HepG2 (cell line): Measurements from ENCODE around the gene ANKRD12. TPM values are rescaled to one million over a fixed set of nuclear protein-coding genes. Genes with fewer than 3 reads are reported as not detected.

Experiments
- AKAP8 ChIP-seq: sonication (generic); formaldehyde crosslinking; IDR thresholded peaks from 2 replicates; pipeline ENCODE4 v1.5.1; 2020; ENCODE audit warnings: mild to moderate bottlenecking, missing genetic modification reagents
- ETV5 ChIP-seq: IDR thresholded peaks from 2 replicates; pipeline ENCODE4 v1.6.1; 2018; ENCODE audit warnings: missing biosample characterization, missing genetic modification reagents, inconsistent platforms, borderline replicate concordance
- HOXD1 ChIP-seq: sonication (generic); formaldehyde crosslinking; IDR thresholded peaks from 2 replicates; pipeline ENCODE4 v1.5.0; 2020; ENCODE audit warnings: missing genetic modification reagents
- KMT2B ChIP-seq: IDR thresholded peaks from 2 replicates; pipeline ENCODE4 v1.6.1; 2016; ENCODE audit warnings: missing genetic modification reagents, missing compliant biosample characterization
- MAFK ChIP-seq, 2 experiments: IDR thresholded peaks in 1 of 2; conservative IDR thresholded peaks in 1 of 2; 2 replicates each; pipeline ENCODE4 v1.6.1; 2011; ENCODE audit warnings: improper control_type of control experiment in 2 of 2, low read length in 2 of 2
- MLX ChIP-seq: IDR thresholded peaks from 2 replicates; pipeline ENCODE4 v1.6.1; 2016
- MZF1 ChIP-seq: sonication (generic); formaldehyde crosslinking; IDR thresholded peaks from 2 replicates; pipeline ENCODE4 v1.8.1; 2023; ENCODE audit warnings: mild to moderate bottlenecking, missing genetic modification reagents, borderline replicate concordance
- NFE2 ChIP-seq: sonication (generic); formaldehyde crosslinking; IDR thresholded peaks from 2 replicates; pipeline ENCODE4 v1.4.0; 2020; ENCODE audit warnings: missing genetic modification reagents
- REL ChIP-seq: sonication (generic); formaldehyde crosslinking; conservative IDR thresholded peaks from 2 replicates; pipeline ENCODE4 v1.8.0; 2022; ENCODE audit warnings: mild to moderate bottlenecking, missing genetic modification reagents, moderate library complexity
- SMARCE1 ChIP-seq: fragments of 450-650 bp; IDR thresholded peaks from 2 replicates; pipeline ENCODE4 v1.6.1; 2017; ENCODE audit warnings: borderline replicate concordance
- SP4 ChIP-seq: sonication (generic); formaldehyde crosslinking; IDR thresholded peaks from 2 replicates; pipeline ENCODE4 v1.8.1; 2023; ENCODE audit warnings: mild to moderate bottlenecking, missing genetic modification reagents
- THAP7 ChIP-seq: sonication (generic); formaldehyde crosslinking; IDR thresholded peaks from 2 replicates; pipeline ENCODE4 v1.8.1; 2023; ENCODE audit warnings: mild to moderate bottlenecking, missing genetic modification reagents
- TOPORS ChIP-seq: sonication (generic); formaldehyde crosslinking; IDR thresholded peaks from 2 replicates; pipeline ENCODE4 v1.8.0; 2023; ENCODE audit warnings: mild to moderate bottlenecking, missing genetic modification reagents
- ZBTB20 ChIP-seq: sonication (generic); formaldehyde crosslinking; IDR thresholded peaks from 2 replicates; pipeline ENCODE4 v1.8.1; 2023; ENCODE audit warnings: missing genetic modification reagents, low read depth, mild to moderate bottlenecking, borderline replicate concordance
- ZBTB26 ChIP-seq: IDR thresholded peaks from 2 replicates; pipeline ENCODE4 v1.6.1; 2016; ENCODE audit warnings: missing compliant biosample characterization, missing genetic modification reagents, borderline replicate concordance
- ZEB1 ChIP-seq: IDR thresholded peaks from 2 replicates; pipeline ENCODE4 v1.6.1; 2012; ENCODE audit warnings: mild to moderate bottlenecking, low read depth, inconsistent platforms; ENCODE audit not compliant: insufficient replicate concordance
- ZNF124 ChIP-seq: sonication (generic); formaldehyde crosslinking; IDR thresholded peaks from 2 replicates; pipeline ENCODE4 v1.4.0; 2020; ENCODE audit warnings: missing genetic modification reagents
- ZNF18 ChIP-seq: sonication (generic); formaldehyde crosslinking; IDR thresholded peaks from 2 replicates; pipeline ENCODE4 v1.8.0; 2022; ENCODE audit warnings: mild to moderate bottlenecking, missing genetic modification reagents; ENCODE audit not compliant: insufficient replicate concordance
- ZNF24 ChIP-seq: fragments of 450-650 bp; IDR thresholded peaks from 2 replicates; pipeline ENCODE4 v1.6.1; 2017; ENCODE audit warnings: antibody characterized with exemption, mild to moderate bottlenecking
- ZNF331 ChIP-seq: sonication (generic); formaldehyde crosslinking; IDR thresholded peaks from 2 replicates; pipeline ENCODE4 v1.4.0; 2020; ENCODE audit warnings: missing genetic modification reagents
- ZSCAN25 ChIP-seq: sonication (generic); formaldehyde crosslinking; IDR thresholded peaks from 2 replicates; pipeline ENCODE4 v1.8.0; 2022; ENCODE audit warnings: mild to moderate bottlenecking, missing genetic modification reagents
- ZSCAN30 ChIP-seq: sonication (generic); formaldehyde crosslinking; IDR thresholded peaks from 2 replicates; pipeline ENCODE4 v1.5.0; 2020; ENCODE audit warnings: mild to moderate bottlenecking, missing genetic modification reagents
- polyA plus RNA-seq, 8 experiments: library from polyadenylated mRNA; depleted of rRNA in 3 of 8; stranded (reverse) in 7 of 8; unstranded in 1 of 8; fragments of >200 nt; fragmentation: Illumina TruSeq in 4 of 8; extraction: Trizol in 4 of 8; gene quantifications; 2 replicates each; pipeline versions ENCODE4 v1.2.1 to v1.2.3, GENCODE V29; 2011 to 2016; ENCODE audit warnings: low read depth in 4 of 8, missing spikeins in 1 of 8, mixed read lengths in 1 of 8; ENCODE audit not compliant: insufficient read depth in 1 of 8
- total RNA-seq, 5 experiments: library from RNA; depleted of rRNA; stranded (reverse); fragments of >200 nt; fragmentation: Illumina TruSeq; extraction: Trizol; gene quantifications; 2 replicates each; pipeline ENCODE4 v1.2.3, GENCODE V29; 2016; ENCODE audit warnings: low read depth in 1 of 5
- TF ChIP-seq, protein P1 (sequence below): sonication (generic); formaldehyde crosslinking; IDR thresholded peaks from 2 replicates; pipeline ENCODE4 v1.4.0; 2020; ENCODE audit warnings: missing genetic modification reagents
- TF ChIP-seq, protein P2 (sequence below): sonication (generic); formaldehyde crosslinking; IDR thresholded peaks from 2 replicates; pipeline ENCODE4 v1.5.0; 2020; ENCODE audit warnings: missing genetic modification reagents, mild to moderate bottlenecking, borderline replicate concordance

The ANKRD12 gene
- total and polyA plus RNA-seq, 2 of the 13 experiments (the other 11 are each of a cell fraction or from before 2014, with no cell fraction given), result 6.0 to 23.2 TPM

GRCh38 chr18:9136315-9137155 lies at the start of gene ANKRD12 (continued):
- TF ChIP-seq NFE2 (CRISPR knock-in tag) (no peak), ZNF124 (CRISPR knock-in tag) (no peak), ZNF18 (CRISPR knock-in tag) (peak; percentile 48), SP4 (CRISPR knock-in tag) (peak; percentile 87; the same call in 1 of the 2 replicates), KMT2B (CRISPR knock-in tag) (peak; percentile 86), ETV5 (CRISPR knock-in tag) (peak; percentile 94), MAFK (conservative IDR thresholded peaks at IDR 0.05 in 1 of 2, IDR thresholded peaks at IDR 0.05 in 1 of 2; ENCODE audit: low read length in 2 of 2) (no peak), ZNF24 (no peak), ZNF331 (CRISPR knock-in tag) (peak; percentile 44; the same call in 1 of the 2 replicates), TOPORS (CRISPR knock-in tag) (peak; percentile 70; the same call in 1 of the 2 replicates), ZEB1 (peak; percentile 19), AKAP8 (CRISPR knock-in tag) (peak; percentile 63; the same call in 1 of the 2 replicates), SMARCE1 (no peak), ZBTB26 (CRISPR knock-in tag) (no peak), ZSCAN25 (CRISPR knock-in tag) (no peak), ZSCAN30 (CRISPR knock-in tag) (no peak), HOXD1 (CRISPR knock-in tag) (0 out of 2 replicates have a peak, but pooled peaks have one; percentile 41), REL (CRISPR knock-in tag) (peak; percentile 81; the same call in 1 of the 2 replicates), MZF1 (CRISPR knock-in tag) (no peak), THAP7 (CRISPR knock-in tag) (peak; percentile 89), ZBTB20 (CRISPR knock-in tag) (no peak), MLX (CRISPR knock-in tag) (peak; percentile 69)
- TF ChIP-seq, protein P1, sequence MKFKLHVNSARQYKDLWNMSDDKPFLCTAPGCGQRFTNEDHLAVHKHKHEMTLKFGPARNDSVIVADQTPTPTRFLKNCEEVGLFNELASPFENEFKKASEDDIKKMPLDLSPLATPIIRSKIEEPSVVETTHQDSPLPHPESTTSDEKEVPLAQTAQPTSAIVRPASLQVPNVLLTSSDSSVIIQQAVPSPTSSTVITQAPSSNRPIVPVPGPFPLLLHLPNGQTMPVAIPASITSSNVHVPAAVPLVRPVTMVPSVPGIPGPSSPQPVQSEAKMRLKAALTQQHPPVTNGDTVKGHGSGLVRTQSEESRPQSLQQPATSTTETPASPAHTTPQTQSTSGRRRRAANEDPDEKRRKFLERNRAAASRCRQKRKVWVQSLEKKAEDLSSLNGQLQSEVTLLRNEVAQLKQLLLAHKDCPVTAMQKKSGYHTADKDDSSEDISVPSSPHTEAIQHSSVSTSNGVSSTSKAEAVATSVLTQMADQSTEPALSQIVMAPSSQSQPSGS (CRISPR knock-in tag), result no peak; the same call in 1 of the 2 replicates
- TF ChIP-seq, protein P2, sequence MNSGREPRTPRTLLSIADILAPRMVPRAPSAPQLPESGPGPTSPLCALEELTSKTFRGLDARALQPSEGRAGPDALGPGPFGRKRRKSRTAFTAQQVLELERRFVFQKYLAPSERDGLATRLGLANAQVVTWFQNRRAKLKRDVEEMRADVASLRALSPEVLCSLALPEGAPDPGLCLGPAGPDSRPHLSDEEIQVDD, result no peak
